Effector memory CD4-positive, alpha-beta T cell (primary cell): ENCODE measurements around the gene ARHGDIA.
"Not testable (repeated sequence)": the region's sequence is repeated elsewhere in the genome, so short reads cannot be mapped to it uniquely, and the experiment has no call there.

ENCODE experiments used
- DNase-seq, 3 donors: peaks; one replicate each; pipeline ENCODE4 v3.0.0-alpha.2; 2020
- H3K27ac ChIP-seq: 2 replicates; pipeline ENCODE4 v1.7.0; 2013; ENCODE audit warnings: mild to moderate bottlenecking, low read length, moderate library complexity; ENCODE audit not compliant: insufficient read depth, poor library complexity, severe bottlenecking
- H3K27me3 ChIP-seq: replicated peaks from 2 replicates; pipeline ENCODE4 v1.7.0; 2013; ENCODE audit warnings: mild to moderate bottlenecking, low read length; ENCODE audit not compliant: insufficient read depth, control insufficient read depth, poor library complexity, severe bottlenecking
- H3K36me3 ChIP-seq: 2 replicates; pipeline ENCODE4 v1.7.0; 2013; ENCODE audit warnings: mild to moderate bottlenecking, low read length, moderate library complexity; ENCODE audit not compliant: control insufficient read depth, insufficient read depth
- H3K4me1 ChIP-seq: 2 replicates; pipeline ENCODE4 v1.7.0; 2013; ENCODE audit warnings: low read length, mild to moderate bottlenecking; ENCODE audit not compliant: control insufficient read depth, insufficient read depth, poor library complexity, severe bottlenecking
- H3K4me3 ChIP-seq: 2 replicates; pipeline ENCODE4 v1.7.0; 2013; ENCODE audit warnings: low read length, low read depth, mild to moderate bottlenecking; ENCODE audit not compliant: insufficient read depth, poor library complexity, severe bottlenecking
- H3K9me3 ChIP-seq: 2 replicates; pipeline ENCODE4 v1.7.0; 2013; ENCODE audit warnings: mild to moderate bottlenecking, low read length, moderate library complexity; ENCODE audit not compliant: control insufficient read depth

Gene ARHGDIA

DNA sequence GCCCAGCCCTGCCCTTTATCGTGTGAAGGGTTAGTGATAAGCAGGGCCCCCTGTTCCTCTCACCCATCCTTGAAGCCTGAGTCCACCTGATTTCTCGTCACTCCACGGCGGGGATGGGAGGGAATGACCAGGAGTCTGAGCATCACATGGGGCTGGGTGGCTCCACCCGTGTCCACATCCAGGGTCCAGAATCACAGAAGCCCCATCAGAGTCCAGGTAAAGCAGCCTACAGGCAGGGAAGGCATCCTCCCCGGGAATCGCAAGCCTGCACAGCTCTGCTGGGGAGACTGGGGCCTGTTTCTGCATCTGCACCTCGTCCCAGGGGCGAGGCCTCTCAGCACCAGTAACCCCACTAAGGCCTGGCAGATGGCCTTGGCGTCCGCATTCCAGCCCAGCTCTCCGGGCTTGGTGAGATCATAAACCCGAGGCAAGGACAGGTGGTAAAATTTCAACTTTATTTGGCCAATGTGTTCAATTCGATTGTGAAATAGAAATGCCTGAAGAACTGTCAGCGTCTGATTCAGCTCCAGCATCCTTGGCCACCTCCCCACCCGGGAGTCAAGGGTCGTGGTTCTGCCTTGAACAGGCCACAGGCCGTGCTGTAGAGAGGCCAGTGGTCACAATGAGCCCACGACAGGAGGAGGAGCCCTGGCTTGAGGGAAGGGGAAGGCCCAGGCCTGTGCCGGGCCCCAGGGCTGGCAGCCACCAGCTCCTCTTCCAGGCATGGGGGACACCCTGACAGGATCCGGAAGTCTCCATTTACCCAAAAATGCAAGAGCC is 28.2 kb downstream of the ARHGDIA start:
- peaks cover 52% of the 10 kb centered on the region for H3K36me3 ChIP-seq
- no peaks in the 10 kb centered on the region for H3K9me3 ChIP-seq
- no peak for DNase-seq
- no peaks in the 10 kb centered on the region for H3K27me3 ChIP-seq
- H3K27ac ChIP-seq, result no peak overlapping the region
- H3K4me1 ChIP-seq, result no peaks in the 10 kb centered on the region
- no peak overlapping the region for H3K4me3 ChIP-seq

- no peak for DNase-seq
These were observed 28.8 kb downstream of the ARHGDIA start for GRCh38 chr17:81842378-81842724.

DNA sequence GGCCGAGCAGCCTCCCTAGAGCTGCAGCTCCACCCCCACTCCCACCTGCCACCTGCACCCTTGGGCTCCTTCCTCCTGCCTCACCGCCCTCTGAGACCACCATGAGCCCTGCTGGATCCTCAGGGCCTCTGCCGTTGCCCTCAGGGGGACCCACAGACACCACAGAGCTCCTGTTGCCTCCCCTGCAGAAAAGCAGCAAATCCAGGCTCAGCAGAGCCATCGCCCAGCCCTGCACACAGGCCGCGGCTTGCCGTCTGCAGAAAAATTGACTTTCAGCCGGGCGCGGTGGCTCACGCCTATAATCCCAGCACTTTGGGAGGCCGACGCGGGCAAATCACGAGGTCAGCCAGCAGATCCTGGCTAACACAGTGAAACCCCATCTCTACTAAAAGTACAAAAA is 29.3 kb downstream of the ARHGDIA start:
- DNase-seq, result no peak
- Histone ChIP-seq H3K9me3 (no peaks in the 10 kb centered on the region), H3K4me3 (no peak overlapping the region), H3K27ac (no peak overlapping the region), H3K36me3 (peaks cover 44% of the 10 kb centered on the region), H3K4me1 (no peaks in the 10 kb centered on the region), H3K27me3 (no peaks in the 10 kb centered on the region)

More at GRCh38 chr17:81842378-81842724, 28.8 kb downstream of the ARHGDIA start:
- no peak overlapping the region for H3K27ac ChIP-seq
- H3K9me3 ChIP-seq, result no peaks in the 10 kb centered on the region
- H3K36me3 ChIP-seq, result peaks cover 49% of the 10 kb centered on the region
- H3K27me3 ChIP-seq, result no peaks in the 10 kb centered on the region
- H3K4me3 ChIP-seq, result no peak overlapping the region
- no peaks in the 10 kb centered on the region for H3K4me1 ChIP-seq

GRCh38 chr17:81840826-81841778 is 30.0 kb downstream of the ARHGDIA start:
- Histone ChIP-seq H3K4me3 (no peak overlapping the region), H3K27me3 (no peaks in the 10 kb centered on the region)

GRCh38 chr17:81840059-81840458 is 31.1 kb downstream of the ARHGDIA start:
- H3K36me3 ChIP-seq, result peaks cover 26% of the 10 kb centered on the region
- DNase-seq, H3K4me3 ChIP-seq, H3K4me1 ChIP-seq, H3K9me3 ChIP-seq, H3K27ac ChIP-seq, H3K27me3 ChIP-seq: not testable (repeated sequence)

More at GRCh38 chr17:81840826-81841778, 30.0 kb downstream of the ARHGDIA start:
- Histone ChIP-seq H3K4me1 (no peaks in the 10 kb centered on the region), H3K9me3 (no peaks in the 10 kb centered on the region), H3K27ac (no peak overlapping the region), H3K36me3 (peaks cover 36% of the 10 kb centered on the region)
- DNase-seq, result no peak

DNA sequence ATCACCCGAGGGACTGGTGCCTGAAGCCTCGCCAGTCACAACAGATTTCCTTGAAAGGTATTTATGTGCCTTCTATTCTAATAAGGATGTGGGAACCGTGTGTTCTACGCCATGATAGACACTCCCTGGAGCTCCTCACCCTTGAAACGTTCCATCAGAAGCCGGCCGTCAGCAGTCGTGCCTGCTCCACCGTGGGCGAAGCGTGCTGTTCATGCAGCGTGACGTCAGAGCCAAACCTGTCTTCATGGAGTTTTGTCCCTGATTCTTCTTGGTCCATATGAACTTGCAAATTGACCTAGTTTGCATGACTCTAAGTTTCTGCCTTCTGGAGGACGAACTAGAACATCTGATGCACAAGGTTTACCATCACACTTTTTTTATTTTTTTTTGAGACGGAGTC is 31.8 kb downstream of the ARHGDIA start:
- H3K36me3 ChIP-seq, result peaks cover 18% of the 10 kb centered on the region
- no peak overlapping the region for H3K27ac ChIP-seq
- no peaks in the 10 kb centered on the region for H3K27me3 ChIP-seq
- H3K9me3 ChIP-seq, result no peaks in the 10 kb centered on the region
- no peak overlapping the region for H3K4me3 ChIP-seq
- H3K4me1 ChIP-seq, result no peaks in the 10 kb centered on the region
- no peak for DNase-seq

GRCh38 chr17:81838753-81839255 is 32.3 kb downstream of the ARHGDIA start:
- Histone ChIP-seq H3K4me1 (peaks cover under 1% of the 10 kb centered on the region), H3K27ac (no peak overlapping the region), H3K36me3 (peaks cover 13% of the 10 kb centered on the region), H3K9me3 (no peaks in the 10 kb centered on the region), H3K27me3 (no peaks in the 10 kb centered on the region), H3K4me3 (no peak overlapping the region)
- DNase-seq, result no peak

DNA sequence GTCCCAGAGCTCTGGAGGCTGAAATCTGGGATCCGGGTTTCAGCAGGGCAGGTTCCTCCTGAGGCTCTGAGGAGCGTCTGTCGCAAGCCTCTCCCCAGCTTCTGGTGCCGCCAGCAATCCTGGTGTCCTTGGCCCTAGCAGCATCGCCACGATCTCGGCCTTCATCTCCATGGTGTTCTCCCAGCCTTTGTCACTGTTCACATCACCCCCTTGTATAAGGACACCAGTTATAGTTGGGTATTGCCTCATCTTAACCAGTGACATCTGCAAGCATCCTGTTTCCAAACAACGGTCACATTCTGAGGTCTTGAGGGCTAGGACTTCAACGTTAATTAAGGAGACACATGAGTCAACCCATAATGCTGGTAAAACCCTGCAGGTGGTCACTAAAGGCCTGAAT is 33.5 kb downstream of the ARHGDIA start:
- Histone ChIP-seq H3K4me3 (no peak overlapping the region), H3K27ac (no peak overlapping the region), H3K27me3 (no peaks in the 10 kb centered on the region), H3K36me3 (peaks cover 1% of the 10 kb centered on the region), H3K9me3 (no peaks in the 10 kb centered on the region), H3K4me1 (peaks cover 8% of the 10 kb centered on the region)
- DNase-seq, result no peak

- H3K4me3 ChIP-seq, result peak within 1 kb of the TSS; percentile 56
- H3K36me3 ChIP-seq, result no peaks in the 10 kb centered on the region
- H3K4me1 ChIP-seq, result peaks cover 15% of the 10 kb centered on the region
- H3K27ac ChIP-seq, result peak within 1 kb of the TSS; percentile 81
- H3K9me3 ChIP-seq, result no peaks in the 10 kb centered on the region
- DNase-seq, result no peak
- H3K27me3 ChIP-seq, result no peaks in the 10 kb centered on the region
These were observed 36.3 kb downstream of the ARHGDIA start, which contains the start of gene PPP1R27 for GRCh38 chr17:81834831-81835267. PPP1R27 (minus strand) TSS chr17:81835050; CDS start chr17:81834953, 97 bp downstream.
